Measurements from ENCODE around the gene NLGN3.

- TF ChIP-seq GATA2 (IDR thresholded peaks at IDR 0.05; ENCODE audit: low read depth, low read length) (no peak), GATA3 (IDR thresholded peaks at IDR 0.05; ENCODE audit: low read depth, low read length) (no peak)
Observed at GRCh38 chrX:71159335-71159734, 14.7 kb downstream of the NLGN3 start.
